OCI-LY7 (cell line): Measurements from ENCODE around the gene RAB10.

ENCODE experiments used
- CTCF ChIP-seq: fragments of 200-600 bp; sonication (generic); conservative IDR thresholded peaks from 2 replicates; pipeline ENCODE4 v1.5.1; 2014; ENCODE audit warnings: mild to moderate bottlenecking, antibody characterized with exemption, low read length, moderate library complexity, mixed read lengths
- EZH2phosphoT487 ChIP-seq: fragments of 200-600 bp; sonication (generic); IDR thresholded peaks from 2 replicates; pipeline ENCODE4 v1.6.1; 2018; ENCODE audit warnings: low read depth, borderline replicate concordance, mild to moderate bottlenecking, mixed run types, antibody characterized with exemption, low read length, moderate library complexity, mixed read lengths

- TF ChIP-seq CTCF, result no peak
- no peak for TF ChIP-seq EZH2phosphoT487
Measured at GRCh38 chr2:26161926-26162325, 128.0 kb downstream of the RAB10 start.
